PC-9 (cell line): Measurements from ENCODE around the gene ZNF653. TPM values are rescaled to one million over a fixed set of nuclear protein-coding genes. Genes with fewer than 3 reads are reported as not detected.
"Not testable (repeated sequence)": the region's sequence is repeated elsewhere in the genome, so short reads cannot be mapped to it uniquely, and the experiment has no call there.

Source experiments
- BruUV-seq: library from RNA; stranded (reverse); fragments of 400-500 nt; replicated peaks from 2 replicates; lab custom pipeline; 2021; lab: Mats Ljungman, UMichigan
- CTCF ChIA-PET: fragments of 300-600 bp; sonication (Branson Sonifier 250); formaldehyde crosslinking; loops from one replicate; lab custom pipeline; 2022; ENCODE audit warnings: antibody characterized with exemption; lab: Charles Lee
- POLR2A ChIA-PET: fragments of 300-600 bp; sonication (Branson Sonifier 250); formaldehyde crosslinking; loops from one replicate; lab custom pipeline; 2022; ENCODE audit warnings: antibody characterized with exemption; ENCODE audit not compliant: unreplicated experiment; lab: Charles Lee
- DNase-seq, 2 experiments: peaks; one replicate each; pipeline versions ENCODE4 v3.0.0 to v3.0.0-alpha.2; 2015 to 2022; ENCODE audit warnings: mixed read lengths in 1 of 2
- H2AFZ ChIP-seq: fragments of 200-600 bp; sonication (generic); 2 replicates; pipeline ENCODE4 v1.8.1; 2017; ENCODE audit warnings: antibody characterized with exemption
- H3F3A ChIP-seq: fragments of 200-600 bp; sonication (generic); 2 replicates; pipeline ENCODE4 v1.8.1; 2017; ENCODE audit warnings: antibody characterized with exemption, mild to moderate bottlenecking, low read depth; ENCODE audit not compliant: insufficient read depth
- H3K27ac ChIP-seq: fragments of 200-600 bp; sonication (generic); 2 replicates; pipeline ENCODE4 v1.6.1; 2016; ENCODE audit warnings: mixed run types
- H3K27me3 ChIP-seq: fragments of 200-600 bp; sonication (generic); 2 replicates; pipeline ENCODE4 v1.6.1; 2016; ENCODE audit warnings: low read depth, mixed run types; ENCODE audit not compliant: insufficient read depth
- H3K36me3 ChIP-seq: fragments of 200-600 bp; sonication (generic); 2 replicates; pipeline ENCODE4 v1.6.1; 2016; ENCODE audit warnings: low read depth, mixed run types
- H3K4me1 ChIP-seq: fragments of 200-600 bp; sonication (generic); replicated peaks from 2 replicates; pipeline ENCODE4 v1.6.1; 2016; ENCODE audit warnings: mixed run types; ENCODE audit not compliant: insufficient read depth
- H3K4me2 ChIP-seq: fragments of 200-600 bp; sonication (generic); 2 replicates; pipeline ENCODE4 v1.6.1; 2017; ENCODE audit warnings: mixed run types
- H3K4me3 ChIP-seq: fragments of 200-600 bp; sonication (generic); 2 replicates; pipeline ENCODE4 v1.6.1; 2016; ENCODE audit warnings: mixed run types
- H3K79me2 ChIP-seq: fragments of 200-600 bp; sonication (generic); 2 replicates; pipeline ENCODE4 v1.6.1; 2017; ENCODE audit warnings: low read depth, mixed run types
- H3K9me2 ChIP-seq: fragments of 200-600 bp; sonication (generic); 2 replicates; pipeline ENCODE4 v1.8.1; 2017; ENCODE audit warnings: mild to moderate bottlenecking; ENCODE audit not compliant: insufficient read depth
- H3K9me3 ChIP-seq: fragments of 200-600 bp; sonication (generic); 2 replicates; pipeline ENCODE4 v1.8.1; 2016; ENCODE audit warnings: low read depth; ENCODE audit not compliant: insufficient read depth
- H4K20me1 ChIP-seq: fragments of 200-600 bp; sonication (generic); 2 replicates; pipeline ENCODE4 v1.8.1; 2017; ENCODE audit not compliant: insufficient read depth
- CTCF ChIP-seq: fragments of 200-600 bp; sonication (generic); conservative IDR thresholded peaks from 2 replicates; pipeline ENCODE4 v1.6.1; 2017; ENCODE audit warnings: mixed run types, antibody characterized with exemption, mild to moderate bottlenecking, moderate library complexity
- EZH2 ChIP-seq: fragments of 200-600 bp; sonication (generic); IDR thresholded peaks from 2 replicates; pipeline ENCODE4 v1.8.0; 2017; ENCODE audit warnings: antibody characterized with exemption, low read depth
- intact Hi-C: fragments of 100-400 bp; cut with micrococcal nuclease; formaldehyde crosslinking; loops from one replicate; pipeline ENCODE4 v1.10.0; 2022; ENCODE audit not compliant: unreplicated experiment
- total RNA-seq: library from RNA; stranded (reverse); gene quantifications from 2 replicates; pipeline ENCODE4 v1.2.3, GENCODE V29; 2021

Gene ZNF653
- total RNA-seq, 1 experiment from 2014 or later = 13.4 TPM

- Histone ChIP-seq H3K36me3 (no peaks in the 10 kb centered on the region), H4K20me1 (no peaks in the 10 kb centered on the region), H3K9me3 (no peaks in the 10 kb centered on the region), H3K4me3 (no peak overlapping the region), H3K4me2 (no peak overlapping the region), H2AFZ (no peak overlapping the region), H3K9me2 (no peaks in the 10 kb centered on the region), H3K27me3 (no peaks in the 10 kb centered on the region), H3F3A (peaks cover 20% of the 10 kb centered on the region; the same call in 1 of the 2 replicates), H3K79me2 (no peaks in the 10 kb centered on the region), H3K4me1 (no peaks in the 10 kb centered on the region), H3K27ac (no peak overlapping the region)
- POLR2A ChIA-PET = no interaction called here
- intact Hi-C loops = no loop called here
- CTCF ChIA-PET = no interaction called here
- DNase-seq = no peak
- no peak for TF ChIP-seq EZH2
- peak; percentile 49 for TF ChIP-seq CTCF
- no TSS peak for BruUV-seq
Observed at GRCh38 chr19:11460207-11460606, 45.4 kb downstream of the ZNF653 start.

GRCh38 chr19:11458912-11459311 is 46.7 kb downstream of the ZNF653 start:
- H3K4me1 ChIP-seq, BruUV-seq, H3K4me3 ChIP-seq, H3K36me3 ChIP-seq, intact Hi-C loops, H3K27ac ChIP-seq, H3K9me3 ChIP-seq, H2AFZ ChIP-seq, H3K9me2 ChIP-seq, H3K27me3 ChIP-seq, H3K79me2 ChIP-seq, H4K20me1 ChIP-seq, POLR2A ChIA-PET, H3K4me2 ChIP-seq: not testable (repeated sequence)
- H3F3A ChIP-seq = peaks cover 10% of the 10 kb centered on the region; the same call in 1 of the 2 replicates
- CTCF ChIA-PET = interaction anchor here (0.7 to 0.9 kb wide), 2 partner anchors 77 to 79 kb away, joined by 3 to 8 read pairs; no protein-coding TSS in a partner anchor
- DNase-seq = peak in 1 of 2 experiments; percentile 31

- BruUV-seq = no TSS peak
- intact Hi-C loops = no loop called here
Observed at GRCh38 chr19:11458236-11458900, 47.3 kb downstream of the ZNF653 start.

More at GRCh38 chr19:11458236-11458900, 47.3 kb downstream of the ZNF653 start:
- Histone ChIP-seq H3K79me2 (no peaks in the 10 kb centered on the region), H2AFZ (no peak overlapping the region), H3K9me2 (no peaks in the 10 kb centered on the region), H3K4me1 (no peaks in the 10 kb centered on the region), H3K9me3 (no peaks in the 10 kb centered on the region), H3K4me2 (no peak overlapping the region), H3K4me3 (no peak overlapping the region), H3K27me3 (no peaks in the 10 kb centered on the region), H3K27ac (no peak overlapping the region), H4K20me1 (no peaks in the 10 kb centered on the region), H3F3A (peaks cover 5% of the 10 kb centered on the region; the same call in 1 of the 2 replicates), H3K36me3 (no peaks in the 10 kb centered on the region)
- ChIA-PET POLR2A (no interaction called here), CTCF (no interaction called here)
- no peak for TF ChIP-seq CTCF
- no peak for TF ChIP-seq EZH2
- DNase-seq = peak in 1 of 2 experiments; percentile 18
